ENCODE measurements around the gene EXOG. TPM values are rescaled to one million over a fixed set of nuclear protein-coding genes. Genes with fewer than 3 reads are reported as not detected.

Gene EXOG
- total RNA-seq, 1 donor from 2014 or later = 18.4 TPM

GRCh38 chr3:38509732-38510131 lies 13.6 kb downstream of the EXOG start:
- DNase-seq (ENCODE audit: extremely low spot score, unreplicated experiment) = no peak
- Mint-ChIP-seq H3K4me3 (ENCODE audit: unreplicated experiment) (no peak overlapping the region), H3K36me3 (ENCODE audit: unreplicated experiment) (peaks cover 38% of the 10 kb centered on the region), H3K9me3 (ENCODE audit: unreplicated experiment) (no peaks in the 10 kb centered on the region), H3K4me1 (ENCODE audit: unreplicated experiment) (no peaks in the 10 kb centered on the region), H3K27me3 (ENCODE audit: unreplicated experiment) (no peaks in the 10 kb centered on the region), H3K27ac (ENCODE audit: unreplicated experiment) (no peak overlapping the region)
- TF ChIP-seq CTCF (IDR thresholded peaks at IDR 0.05) = no peak

GRCh38 chr3:38510631-38511030 lies 14.5 kb downstream of the EXOG start:
- Mint-ChIP-seq H3K27ac (ENCODE audit: unreplicated experiment) (no peak overlapping the region), H3K9me3 (ENCODE audit: unreplicated experiment) (no peaks in the 10 kb centered on the region), H3K4me3 (ENCODE audit: unreplicated experiment) (no peak overlapping the region), H3K4me1 (ENCODE audit: unreplicated experiment) (no peaks in the 10 kb centered on the region), H3K27me3 (ENCODE audit: unreplicated experiment) (no peaks in the 10 kb centered on the region), H3K36me3 (ENCODE audit: unreplicated experiment) (peaks cover 35% of the 10 kb centered on the region)
- no peak for DNase-seq (ENCODE audit: extremely low spot score, unreplicated experiment)
- TF ChIP-seq CTCF (IDR thresholded peaks at IDR 0.05) = no peak

- Mint-ChIP-seq H3K4me1 (ENCODE audit: unreplicated experiment) (no peaks in the 10 kb centered on the region), H3K9me3 (ENCODE audit: unreplicated experiment) (no peaks in the 10 kb centered on the region), H3K4me3 (ENCODE audit: unreplicated experiment) (no peak overlapping the region), H3K36me3 (ENCODE audit: unreplicated experiment) (peaks cover 38% of the 10 kb centered on the region), H3K27ac (ENCODE audit: unreplicated experiment) (no peak overlapping the region), H3K27me3 (ENCODE audit: unreplicated experiment) (no peaks in the 10 kb centered on the region)
- TF ChIP-seq CTCF (IDR thresholded peaks at IDR 0.05) = no peak
- DNase-seq (ENCODE audit: extremely low spot score, unreplicated experiment) = no peak
Measured at GRCh38 chr3:38511546-38511945, 15.4 kb downstream of the EXOG start.

- peaks cover 9% of the 10 kb centered on the region for H3K4me1 Mint-ChIP-seq (ENCODE audit: unreplicated experiment)
- H3K27me3 Mint-ChIP-seq (ENCODE audit: unreplicated experiment) = no peaks in the 10 kb centered on the region
- H3K27ac Mint-ChIP-seq (ENCODE audit: unreplicated experiment) = no peak overlapping the region
- no peak for TF ChIP-seq CTCF (IDR thresholded peaks at IDR 0.05)
- H3K9me3 Mint-ChIP-seq (ENCODE audit: unreplicated experiment) = no peaks in the 10 kb centered on the region
- DNase-seq (ENCODE audit: extremely low spot score, unreplicated experiment) = no peak
- H3K36me3 Mint-ChIP-seq (ENCODE audit: unreplicated experiment) = peaks cover 35% of the 10 kb centered on the region
- no peak overlapping the region for H3K4me3 Mint-ChIP-seq (ENCODE audit: unreplicated experiment)
Measured at GRCh38 chr3:38515367-38515766, 19.2 kb downstream of the EXOG start.

GRCh38 chr3:38516669-38517068 lies 20.5 kb downstream of the EXOG start:
- Mint-ChIP-seq H3K36me3 (ENCODE audit: unreplicated experiment) (peaks cover 28% of the 10 kb centered on the region), H3K27me3 (ENCODE audit: unreplicated experiment) (no peaks in the 10 kb centered on the region), H3K9me3 (ENCODE audit: unreplicated experiment) (no peaks in the 10 kb centered on the region), H3K4me3 (ENCODE audit: unreplicated experiment) (no peak overlapping the region), H3K27ac (ENCODE audit: unreplicated experiment) (no peak overlapping the region), H3K4me1 (ENCODE audit: unreplicated experiment) (peaks cover 11% of the 10 kb centered on the region)
- no peak for TF ChIP-seq CTCF (IDR thresholded peaks at IDR 0.05)
- no peak for DNase-seq (ENCODE audit: extremely low spot score, unreplicated experiment)
